ENCODE data around the gene CELF1.
A peak's percentile ranks its signal among the peaks of the same experiment; 100 is the strongest.

The CELF1 gene

GRCh38 chr11:47502767-47503166 lies 50.2 kb downstream of the CELF1 start:
- no peak overlapping the region for H3K27ac ChIP-seq (ENCODE audit: low read depth, low read length, poor library complexity, severe bottlenecking)
- H3K9ac ChIP-seq (ENCODE audit: low read length): no peak overlapping the region
- H3K9me2 ChIP-seq (ENCODE audit: low read depth, low read length): no peaks in the 10 kb centered on the region
- H3K36me3 ChIP-seq (ENCODE audit: insufficient read depth, low read length): peaks cover 31% of the 10 kb centered on the region; the same call in 1 of the 2 replicates
- H3K9me3 ChIP-seq (ENCODE audit: low read length): no peaks in the 10 kb centered on the region
- no peaks in the 10 kb centered on the region for H3K27me3 ChIP-seq (ENCODE audit: insufficient read depth, low read length)
- H3K79me2 ChIP-seq (ENCODE audit: insufficient read depth, low read length): peaks cover 81% of the 10 kb centered on the region
- peaks cover 24% of the 10 kb centered on the region for H3K4me1 ChIP-seq (ENCODE audit: insufficient read depth, low read length, severe bottlenecking)
- H4K20me1 ChIP-seq (ENCODE audit: insufficient read depth, low read length): no peaks in the 10 kb centered on the region
- peaks cover 5% of the 10 kb centered on the region; the same call in 1 of the 2 replicates for H3F3A ChIP-seq (ENCODE audit: insufficient read depth, low read length)
- H3K4me3 ChIP-seq (ENCODE audit: low read depth, low read length, poor library complexity, severe bottlenecking): no peak overlapping the region
- TF ChIP-seq EZH2 (IDR thresholded peaks at IDR 0.05; ENCODE audit: borderline replicate concordance, low read length): no peak
- no peak for TF ChIP-seq CTCF (IDR thresholded peaks at IDR 0.05; ENCODE audit: low read length)
- no peak overlapping the region for H3K4me2 ChIP-seq (ENCODE audit: low read length)
- H2AFZ ChIP-seq (ENCODE audit: low read length): no peak overlapping the region

GRCh38 chr11:47501101-47501500 lies 51.8 kb downstream of the CELF1 start:
- Histone ChIP-seq H2AFZ (ENCODE audit: low read length) (no peak overlapping the region), H3K79me2 (ENCODE audit: insufficient read depth, low read length) (peaks cover 76% of the 10 kb centered on the region), H3F3A (ENCODE audit: insufficient read depth, low read length) (no peaks in the 10 kb centered on the region), H3K9me3 (ENCODE audit: low read length) (no peaks in the 10 kb centered on the region), H3K4me2 (ENCODE audit: low read length) (no peak overlapping the region), H3K4me3 (ENCODE audit: low read depth, low read length, poor library complexity, severe bottlenecking) (no peak overlapping the region), H3K9ac (ENCODE audit: low read length) (no peak overlapping the region), H3K9me2 (ENCODE audit: low read depth, low read length) (no peaks in the 10 kb centered on the region), H3K27me3 (ENCODE audit: insufficient read depth, low read length) (no peaks in the 10 kb centered on the region), H3K4me1 (ENCODE audit: insufficient read depth, low read length, severe bottlenecking) (peaks cover 13% of the 10 kb centered on the region), H4K20me1 (ENCODE audit: insufficient read depth, low read length) (no peaks in the 10 kb centered on the region), H3K36me3 (ENCODE audit: insufficient read depth, low read length) (peaks cover 48% of the 10 kb centered on the region; the same call in 1 of the 2 replicates), H3K27ac (ENCODE audit: low read depth, low read length, poor library complexity, severe bottlenecking) (no peak overlapping the region)
- TF ChIP-seq EZH2 (IDR thresholded peaks at IDR 0.05; ENCODE audit: borderline replicate concordance, low read length): no peak
- no peak for TF ChIP-seq CTCF (IDR thresholded peaks at IDR 0.05; ENCODE audit: low read length)

GRCh38 chr11:47500121-47500520 lies 52.8 kb downstream of the CELF1 start:
- H3K79me2 ChIP-seq (ENCODE audit: insufficient read depth, low read length): peaks cover 70% of the 10 kb centered on the region
- TF ChIP-seq CTCF (IDR thresholded peaks at IDR 0.05; ENCODE audit: low read length) (no peak), EZH2 (IDR thresholded peaks at IDR 0.05; ENCODE audit: borderline replicate concordance, low read length) (no peak)
- no peaks in the 10 kb centered on the region for H3K27me3 ChIP-seq (ENCODE audit: insufficient read depth, low read length)
- H3K36me3 ChIP-seq (ENCODE audit: insufficient read depth, low read length): peaks cover 57% of the 10 kb centered on the region; the same call in 1 of the 2 replicates
- no peak overlapping the region for H2AFZ ChIP-seq (ENCODE audit: low read length)
- no peak overlapping the region for H3K9ac ChIP-seq (ENCODE audit: low read length)
- H3K4me3 ChIP-seq (ENCODE audit: low read depth, low read length, poor library complexity, severe bottlenecking): no peak overlapping the region
- no peak overlapping the region for H3K4me2 ChIP-seq (ENCODE audit: low read length)
- no peaks in the 10 kb centered on the region for H3K9me3 ChIP-seq (ENCODE audit: low read length)
- H3K4me1 ChIP-seq (ENCODE audit: insufficient read depth, low read length, severe bottlenecking): peaks cover 13% of the 10 kb centered on the region
- peak overlapping the region; percentile 41 for H3K27ac ChIP-seq (ENCODE audit: low read depth, low read length, poor library complexity, severe bottlenecking)
- H3F3A ChIP-seq (ENCODE audit: insufficient read depth, low read length): no peaks in the 10 kb centered on the region
- H4K20me1 ChIP-seq (ENCODE audit: insufficient read depth, low read length): no peaks in the 10 kb centered on the region
- no peaks in the 10 kb centered on the region for H3K9me2 ChIP-seq (ENCODE audit: low read depth, low read length)
